Measurements from ENCODE around the gene HSPA5. TPM values are rescaled to one million over a fixed set of nuclear protein-coding genes. Genes with fewer than 3 reads are reported as not detected.
A peak's percentile ranks its signal among the peaks of the same experiment; 100 is the strongest.

The HSPA5 gene
- total and polyA plus RNA-seq, 2 of the 4 experiments (the other 2 are of a cell fraction): 118 to 419 TPM

DNA sequence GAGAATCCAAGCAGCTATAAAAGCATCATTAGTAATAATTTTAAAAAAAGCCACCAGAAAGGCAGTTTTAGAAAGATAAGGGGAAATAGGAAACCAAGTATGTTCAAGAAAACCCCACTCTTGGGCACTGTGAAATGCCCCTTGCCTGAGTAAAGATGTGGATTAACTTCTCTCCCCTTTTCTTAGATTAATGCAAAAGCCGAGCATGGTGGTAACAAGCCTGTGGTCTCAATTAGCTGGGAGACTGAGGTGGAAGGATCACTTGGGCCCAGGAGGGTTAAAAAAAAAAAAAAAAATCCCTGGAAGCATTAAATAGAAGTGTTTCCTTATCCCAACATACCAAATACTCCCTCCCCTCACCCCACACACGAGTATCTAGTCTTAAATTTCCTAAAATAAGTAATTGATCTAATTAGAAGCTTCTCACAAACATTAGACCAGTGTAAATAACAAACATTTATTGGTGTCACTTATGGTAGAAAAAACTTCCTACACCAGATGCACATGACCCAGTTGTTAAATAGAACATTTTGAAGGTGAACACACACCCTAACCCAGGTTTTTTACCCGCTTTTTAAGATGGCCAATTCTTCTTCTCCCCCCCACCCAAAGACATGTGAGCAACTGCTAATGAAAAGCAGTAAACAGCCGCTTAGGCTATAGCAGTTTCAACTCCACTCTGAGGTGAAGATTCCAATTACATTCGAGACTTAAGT lies 5.2 kb downstream of the HSPA5 start:
- no peak for ATAC-seq (ENCODE audit: low read depth)
- Histone ChIP-seq H3K79me1 (ENCODE audit: low read depth in 1 of 2, low read length in 2 of 2) (peaks cover 3 to 35% of the 10 kb centered on the region in 2 experiments), H2BK20ac (ENCODE audit: low read depth, low read length) (no peak overlapping the region), H3K9me1 (ENCODE audit: insufficient read depth, low read length) (no peaks in the 10 kb centered on the region), H3K27me3 (ENCODE audit: control insufficient read depth, insufficient read depth, low read length) (no peaks in the 10 kb centered on the region), H2AK9ac (replicated peaks; ENCODE audit: low read depth, low read length, poor library complexity) (no peak overlapping the region), H2BK15ac (ENCODE audit: low read depth, low read length) (no peak overlapping the region), H3K18ac (ENCODE audit: low read depth, low read length) (no peak overlapping the region), H3K36me3 (ENCODE audit: control insufficient read depth, insufficient read depth, low read length) (peaks cover 39% of the 10 kb centered on the region), H4K5ac (ENCODE audit: low read depth, low read length) (no peak overlapping the region), H3K4me2 (ENCODE audit: low read depth, low read length) (peak overlapping the region; percentile 31; the same call in 1 of the 2 replicates), H2BK120ac (ENCODE audit: low read depth, low read length) (no peak overlapping the region), H3K4me3 (ENCODE audit: insufficient read depth, low read depth, low read length) (no peak overlapping the region), H2BK5ac (ENCODE audit: low read depth, low read length, poor library complexity, severe bottlenecking) (no peak overlapping the region), H4K20me1 (ENCODE audit: insufficient read depth, low read length) (peaks cover 69% of the 10 kb centered on the region), H3K4ac (ENCODE audit: low read depth, low read length) (no peak overlapping the region), H3K27ac (ENCODE audit: insufficient read depth, low read length) (no peak overlapping the region), H4K91ac (ENCODE audit: insufficient read depth, low read depth, low read length) (no peak overlapping the region), H3K23ac (ENCODE audit: low read depth, low read length) (no peak overlapping the region), H4K8ac (ENCODE audit: low read depth in 2 of 2, low read length in 2 of 2) (no peak overlapping the region), H3K4me1 (ENCODE audit: control insufficient read depth, insufficient read depth, low read length) (peaks cover 6% of the 10 kb centered on the region), H3K56ac (ENCODE audit: extremely low read depth, insufficient read depth, low read length) (no peak overlapping the region), H3K14ac (replicated peaks; ENCODE audit: low read depth, low read length) (no peak overlapping the region), H2AFZ (replicated peaks; ENCODE audit: low read length, poor library complexity) (no peak overlapping the region), H3K9me3 (ENCODE audit: control insufficient read depth, insufficient read depth, low read length) (no peaks in the 10 kb centered on the region), H3K9ac (ENCODE audit: low read depth, low read length) (0 out of 2 replicates have a peak overlapping the region, but pooled peaks have one; percentile 29), H2AK5ac (ENCODE audit: low read depth, low read length) (no peak overlapping the region)
- in situ Hi-C loops (cut with MboI; ENCODE audit: low sequenced_read_pairs) (no loop called here), intact Hi-C loops (cut with micrococcal nuclease) (no loop called here), dilution Hi-C loops (cut with HindIII; ENCODE audit: low sequenced_read_pairs, unreplicated experiment) (no loop called here)
- BruUV-seq (replicated peaks): no TSS peak
- ChIA-PET CTCF (interaction anchor here (0.6 kb wide), 1 partner anchor 71 kb away, joined by 3 read pairs; no protein-coding TSS in a partner anchor), POLR2A (ENCODE audit: unreplicated experiment) (interaction anchor here (0.7 kb wide), 1 partner anchor 125 kb away, joined by 4 read pairs; no protein-coding TSS in a partner anchor)
- 85 to 100% methylated on average over 1 to 2 of the region's 5 CpGs for WGBS, 2 experiments (ENCODE audit: extremely low coverage in 2 of 2, insufficient read length in 1 of 2)
- no peak for DNase-seq
- TF ChIP-seq, protein P1, sequence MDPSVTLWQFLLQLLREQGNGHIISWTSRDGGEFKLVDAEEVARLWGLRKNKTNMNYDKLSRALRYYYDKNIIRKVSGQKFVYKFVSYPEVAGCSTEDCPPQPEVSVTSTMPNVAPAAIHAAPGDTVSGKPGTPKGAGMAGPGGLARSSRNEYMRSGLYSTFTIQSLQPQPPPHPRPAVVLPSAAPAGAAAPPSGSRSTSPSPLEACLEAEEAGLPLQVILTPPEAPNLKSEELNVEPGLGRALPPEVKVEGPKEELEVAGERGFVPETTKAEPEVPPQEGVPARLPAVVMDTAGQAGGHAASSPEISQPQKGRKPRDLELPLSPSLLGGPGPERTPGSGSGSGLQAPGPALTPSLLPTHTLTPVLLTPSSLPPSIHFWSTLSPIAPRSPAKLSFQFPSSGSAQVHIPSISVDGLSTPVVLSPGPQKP (IDR thresholded peaks at IDR 0.05; ENCODE audit: borderline replicate concordance, low read depth, low read length): no peak
- TF ChIP-seq POLR2A (IDR thresholded peaks at IDR 0.05; ENCODE audit: low read depth, low read length): no peak
- TF ChIP-seq, protein P2, sequence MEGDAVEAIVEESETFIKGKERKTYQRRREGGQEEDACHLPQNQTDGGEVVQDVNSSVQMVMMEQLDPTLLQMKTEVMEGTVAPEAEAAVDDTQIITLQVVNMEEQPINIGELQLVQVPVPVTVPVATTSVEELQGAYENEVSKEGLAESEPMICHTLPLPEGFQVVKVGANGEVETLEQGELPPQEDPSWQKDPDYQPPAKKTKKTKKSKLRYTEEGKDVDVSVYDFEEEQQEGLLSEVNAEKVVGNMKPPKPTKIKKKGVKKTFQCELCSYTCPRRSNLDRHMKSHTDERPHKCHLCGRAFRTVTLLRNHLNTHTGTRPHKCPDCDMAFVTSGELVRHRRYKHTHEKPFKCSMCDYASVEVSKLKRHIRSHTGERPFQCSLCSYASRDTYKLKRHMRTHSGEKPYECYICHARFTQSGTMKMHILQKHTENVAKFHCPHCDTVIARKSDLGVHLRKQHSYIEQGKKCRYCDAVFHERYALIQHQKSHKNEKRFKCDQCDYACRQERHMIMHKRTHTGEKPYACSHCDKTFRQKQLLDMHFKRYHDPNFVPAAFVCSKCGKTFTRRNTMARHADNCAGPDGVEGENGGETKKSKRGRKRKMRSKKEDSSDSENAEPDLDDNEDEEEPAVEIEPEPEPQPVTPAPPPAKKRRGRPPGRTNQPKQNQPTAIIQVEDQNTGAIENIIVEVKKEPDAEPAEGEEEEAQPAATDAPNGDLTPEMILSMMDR (conservative IDR thresholded peaks at IDR 0.05; ENCODE audit: low read depth, low read length): no peak
- no peak for TF ChIP-seq MAZ (IDR thresholded peaks at IDR 0.05; ENCODE audit: borderline replicate concordance, low read depth, low read length)
- no peak for TF ChIP-seq RCOR1 (IDR thresholded peaks at IDR 0.05; ENCODE audit: insufficient replicate concordance, low read length)
- TF ChIP-seq BHLHE40 (IDR thresholded peaks at IDR 0.05; ENCODE audit: low read depth, low read length): no peak
- TF ChIP-seq, protein P3, sequence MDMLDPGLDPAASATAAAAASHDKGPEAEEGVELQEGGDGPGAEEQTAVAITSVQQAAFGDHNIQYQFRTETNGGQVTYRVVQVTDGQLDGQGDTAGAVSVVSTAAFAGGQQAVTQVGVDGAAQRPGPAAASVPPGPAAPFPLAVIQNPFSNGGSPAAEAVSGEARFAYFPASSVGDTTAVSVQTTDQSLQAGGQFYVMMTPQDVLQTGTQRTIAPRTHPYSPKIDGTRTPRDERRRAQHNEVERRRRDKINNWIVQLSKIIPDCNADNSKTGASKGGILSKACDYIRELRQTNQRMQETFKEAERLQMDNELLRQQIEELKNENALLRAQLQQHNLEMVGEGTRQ (IDR thresholded peaks at IDR 0.05; ENCODE audit: low read depth, low read length): no peak
- TF ChIP-seq CEBPB (IDR thresholded peaks at IDR 0.05; ENCODE audit: low read depth, low read length): no peak
- TF ChIP-seq FOS (IDR thresholded peaks at IDR 0.05; ENCODE audit: low read depth, low read length): no peak
- TF ChIP-seq MAFK (IDR thresholded peaks at IDR 0.05; ENCODE audit: low read depth, low read length): no peak
- TF ChIP-seq NFE2L2 (IDR thresholded peaks at IDR 0.05; ENCODE audit: low read depth, low read length): no peak
- TF ChIP-seq RAD21 (IDR thresholded peaks at IDR 0.05; ENCODE audit: low read length): no peak
- TF ChIP-seq RFX5 (IDR thresholded peaks at IDR 0.05; ENCODE audit: low read depth, low read length): no peak
- no peak for TF ChIP-seq CHD1 (IDR thresholded peaks at IDR 0.05; ENCODE audit: low read depth, low read length)
- no peak for TF ChIP-seq SMC3 (IDR thresholded peaks at IDR 0.05; ENCODE audit: low read depth, low read length)
